Measurements from ENCODE around the gene AOPEP.
A peak's percentile ranks its signal among the peaks of the same experiment; 100 is the strongest.
"Not testable (repeated sequence)": the region's sequence is repeated elsewhere in the genome, so short reads cannot be mapped to it uniquely, and the experiment has no call there.

Gene AOPEP

DNA sequence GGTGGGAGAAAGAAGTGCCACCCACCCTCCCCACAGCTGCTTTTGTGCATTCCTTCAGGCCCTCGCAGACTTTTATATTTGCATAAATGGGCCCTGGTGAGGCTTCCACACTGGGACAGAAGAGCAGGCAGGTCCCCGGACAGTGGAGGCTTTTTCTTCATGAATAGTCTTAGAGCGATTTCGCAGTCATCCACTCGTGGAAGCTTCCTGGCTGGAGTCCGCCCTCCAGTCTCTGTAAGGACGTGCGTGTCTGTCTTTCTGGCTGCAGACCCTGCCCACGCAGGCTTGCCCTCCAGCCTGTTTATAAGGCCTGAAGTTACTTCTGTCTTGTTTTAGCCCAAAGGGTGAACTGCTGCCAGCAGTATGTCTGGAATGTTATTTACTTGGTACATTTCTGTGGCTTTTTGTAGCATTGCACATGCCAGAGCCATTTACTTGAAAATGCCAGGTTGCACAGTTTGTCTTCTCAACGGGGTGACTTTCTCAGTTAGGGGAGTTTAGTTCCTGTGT, 195.7 kb downstream of the AOPEP start:
- no peak for DNase-seq

- DNase-seq = no peak
Observed at GRCh38 chr9:94922691-94923107, 196.2 kb downstream of the AOPEP start.

DNA sequence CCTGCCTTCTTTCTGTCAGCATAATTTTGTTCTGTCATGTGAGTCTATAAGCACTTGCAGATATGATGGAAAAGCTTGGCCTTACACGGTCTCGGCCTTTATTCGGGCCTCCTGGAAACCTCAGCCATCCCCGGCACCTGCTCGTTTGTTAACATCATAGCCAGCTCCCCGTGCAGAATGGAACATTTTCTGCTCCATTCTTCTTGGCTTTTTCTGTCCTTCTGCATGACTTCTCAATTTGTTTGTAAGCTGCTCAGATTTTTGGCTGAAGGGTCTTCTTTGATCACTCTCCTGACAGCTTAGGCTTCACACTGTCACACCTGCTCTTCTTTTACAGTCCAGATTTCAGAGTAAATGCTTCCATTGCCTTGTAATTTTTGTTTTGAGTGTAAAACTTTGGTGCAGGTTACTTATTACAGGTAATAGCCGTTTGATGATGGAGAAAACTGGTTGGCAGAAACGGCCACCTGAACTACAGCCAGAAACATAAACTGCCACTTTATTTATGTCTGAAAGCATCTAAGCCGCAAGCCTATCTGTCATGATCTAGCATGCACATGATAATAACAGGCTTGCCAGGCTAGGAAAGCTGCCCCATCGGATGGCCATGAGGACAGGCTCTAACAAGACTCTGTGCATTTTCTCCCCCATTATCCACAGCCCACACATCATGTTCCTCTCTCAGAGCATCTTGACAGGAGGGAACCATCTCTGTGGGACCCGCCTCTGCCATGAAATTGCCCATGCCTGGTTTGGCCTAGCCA, 197.0 kb downstream of the AOPEP start:
- no peak for DNase-seq

DNA sequence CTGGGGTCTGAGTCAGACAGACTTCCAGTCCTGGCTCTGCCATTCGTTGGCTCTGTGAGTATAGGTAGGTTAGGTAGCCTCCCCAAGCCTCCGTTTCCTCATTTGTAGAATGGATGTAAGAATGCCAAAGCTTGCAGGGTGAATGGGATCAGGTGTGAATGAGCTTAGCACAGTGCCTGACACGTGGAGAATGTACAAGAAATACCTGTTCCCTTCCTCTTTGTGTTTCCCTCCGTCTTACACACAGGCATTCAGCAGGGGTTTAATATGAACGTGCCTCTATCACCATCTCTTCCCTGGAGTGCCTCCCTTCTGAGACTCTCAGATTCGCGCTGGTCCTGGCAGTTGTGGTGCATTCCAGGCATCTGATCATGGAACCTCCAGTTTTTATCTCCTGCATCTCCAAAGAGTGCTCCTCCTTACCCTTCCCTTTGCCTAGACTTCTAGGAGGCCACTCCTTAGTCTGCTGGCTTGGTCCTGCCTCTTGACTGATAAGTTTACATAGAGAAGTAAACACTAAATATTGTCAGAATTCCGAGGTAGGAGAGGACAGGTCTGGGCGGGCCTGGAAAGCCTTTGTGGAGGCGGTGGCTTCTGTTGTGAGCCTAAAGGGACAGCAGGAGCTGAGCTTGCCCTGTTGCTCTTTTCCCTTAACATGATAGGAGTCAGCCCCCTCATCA, 199.4 kb downstream of the AOPEP start:
- DNase-seq = no peak

GRCh38 chr9:94926431-94926800, 199.9 kb downstream of the AOPEP start:
- DNase-seq = no peak

- DNase-seq = no peak
Observed at GRCh38 chr9:94927048-94927761, 200.7 kb downstream of the AOPEP start.

DNA sequence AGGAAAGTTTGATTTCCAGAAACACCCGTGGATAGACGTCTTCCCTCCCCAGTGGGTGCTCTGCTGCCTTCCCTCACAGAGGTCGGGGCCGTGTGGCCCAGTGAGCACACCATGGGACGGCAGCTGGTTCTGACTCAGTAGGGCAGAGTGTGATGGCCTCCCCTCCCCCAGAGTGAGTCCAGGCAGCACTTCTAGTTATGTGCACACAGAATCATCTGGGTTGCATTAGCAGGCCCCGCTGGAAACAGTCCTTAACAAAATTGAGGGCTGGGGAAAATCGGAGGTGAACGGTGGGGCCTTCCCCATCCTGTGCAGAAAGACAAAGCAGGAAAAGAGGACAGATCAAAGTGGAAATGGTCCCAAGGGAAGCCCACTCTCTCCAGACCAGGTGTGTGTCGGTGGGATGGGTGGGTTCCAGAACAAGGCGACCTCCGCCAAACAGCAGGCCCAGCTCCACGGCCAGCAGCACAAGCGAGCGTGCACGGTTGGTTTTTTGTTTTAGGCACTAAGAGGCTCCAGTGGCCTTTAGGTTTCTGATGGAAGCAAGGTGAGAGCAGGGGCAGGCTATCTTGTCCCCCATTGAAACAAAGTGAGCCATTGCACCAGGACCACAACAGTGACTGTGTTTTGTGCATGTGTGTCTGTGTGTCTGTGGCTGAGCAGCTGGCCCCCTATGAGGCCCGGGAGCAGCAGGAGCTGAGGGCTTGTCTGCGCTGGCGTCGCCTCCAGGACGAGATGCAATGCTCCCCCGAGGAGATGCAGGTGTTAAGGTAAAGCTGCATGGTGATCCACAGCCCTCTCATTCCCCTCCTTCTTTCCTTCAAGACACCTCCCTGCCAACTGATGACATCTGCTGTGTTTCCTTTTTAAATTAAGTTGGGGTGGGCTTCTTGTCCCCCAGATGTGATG, 201.5 kb downstream of the AOPEP start:
- DNase-seq = no peak

DNA sequence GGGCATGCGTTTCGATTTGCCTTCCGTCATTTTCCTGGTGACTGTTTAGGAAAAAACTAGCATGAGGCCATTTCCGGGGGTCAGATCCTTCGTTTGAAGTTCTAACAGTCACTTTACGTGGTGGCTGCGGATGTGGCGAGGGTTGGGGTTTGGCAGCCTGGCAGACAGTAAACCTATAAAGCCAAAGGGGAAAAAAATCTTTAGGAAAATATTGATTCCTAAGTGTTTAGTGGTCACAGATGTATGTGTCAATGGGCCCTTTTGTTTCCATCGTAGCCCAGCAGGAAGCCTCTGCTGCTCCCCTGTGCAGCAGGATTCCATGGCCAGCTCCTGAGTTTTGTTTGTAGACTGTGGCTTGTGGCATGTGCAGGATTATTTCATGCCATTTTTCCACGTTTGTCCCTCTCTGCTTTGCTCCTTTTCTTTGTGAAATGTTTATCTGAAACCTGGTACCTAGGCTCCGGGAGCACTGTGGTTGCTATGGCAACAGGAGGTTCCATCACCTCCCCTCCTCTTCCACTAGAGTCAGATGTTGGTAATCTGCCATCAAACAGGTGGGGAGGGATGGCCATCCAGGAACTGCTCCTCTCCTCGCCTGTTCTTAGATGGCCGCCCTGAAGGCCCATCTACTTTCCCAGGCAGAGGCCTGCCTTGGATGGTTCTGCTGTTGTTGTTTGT, 202.3 kb downstream of the AOPEP start:
- no peak for DNase-seq

DNA sequence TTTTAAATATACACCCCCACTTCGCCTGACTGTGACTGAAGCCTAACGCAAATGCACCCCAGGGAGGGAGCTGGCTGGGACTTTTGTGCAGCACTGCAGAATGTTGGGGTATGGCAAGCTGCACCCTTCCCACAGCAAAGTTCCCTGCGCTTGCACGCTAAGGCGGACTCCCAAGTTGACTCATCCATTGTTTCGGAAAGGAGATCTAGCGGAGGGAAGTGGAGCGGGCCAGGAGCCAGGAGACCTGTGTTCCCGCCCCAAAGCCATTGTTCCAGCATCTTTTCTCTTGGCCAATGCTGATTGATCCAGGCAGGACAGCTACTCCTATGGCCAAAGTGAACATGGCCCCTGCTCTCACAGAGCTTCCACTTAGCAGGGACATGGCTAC, 202.9 kb downstream of the AOPEP start:
- DNase-seq = no peak

- no peak for DNase-seq
Observed at GRCh38 chr9:94931036-94931633, 204.6 kb downstream of the AOPEP start.

DNA sequence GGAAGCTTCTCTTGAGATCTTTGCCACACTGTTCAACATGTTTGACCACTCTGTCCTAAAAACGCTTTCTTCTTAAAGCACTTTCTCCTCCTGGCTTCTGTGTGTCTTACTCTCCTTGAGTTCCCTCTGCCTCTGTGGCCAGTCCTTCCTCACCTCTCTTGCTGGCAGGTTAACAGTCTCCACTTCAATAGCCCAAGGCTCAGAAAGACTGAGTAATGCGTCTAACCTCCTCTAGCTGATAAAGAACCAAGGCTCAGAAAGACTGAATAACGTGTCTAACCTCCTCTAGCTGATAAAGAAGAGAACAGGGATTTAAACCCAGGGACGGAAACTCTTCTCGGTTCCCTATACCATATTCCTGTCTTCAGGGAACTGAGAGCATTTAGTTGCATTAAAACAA, 205.2 kb downstream of the AOPEP start:
- no peak for DNase-seq

- no peak for DNase-seq
Observed at GRCh38 chr9:94932652-94933510, 206.4 kb downstream of the AOPEP start.

DNA sequence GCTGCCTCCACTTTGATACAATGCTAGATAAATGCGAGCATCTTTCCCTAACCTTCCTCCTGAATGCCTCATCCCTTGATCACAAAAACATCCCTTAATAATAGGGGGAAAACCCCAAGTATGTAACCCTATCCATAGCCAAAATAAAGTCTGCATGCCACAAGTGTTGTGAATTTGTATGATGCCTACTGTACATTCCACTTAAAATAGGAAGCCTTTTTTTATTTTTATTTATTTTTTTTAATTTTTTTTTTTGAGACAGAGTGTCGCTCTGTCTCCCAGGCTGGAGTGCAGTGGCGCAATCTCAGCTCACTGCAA, 207.0 kb downstream of the AOPEP start:
- no peak for DNase-seq

DNA sequence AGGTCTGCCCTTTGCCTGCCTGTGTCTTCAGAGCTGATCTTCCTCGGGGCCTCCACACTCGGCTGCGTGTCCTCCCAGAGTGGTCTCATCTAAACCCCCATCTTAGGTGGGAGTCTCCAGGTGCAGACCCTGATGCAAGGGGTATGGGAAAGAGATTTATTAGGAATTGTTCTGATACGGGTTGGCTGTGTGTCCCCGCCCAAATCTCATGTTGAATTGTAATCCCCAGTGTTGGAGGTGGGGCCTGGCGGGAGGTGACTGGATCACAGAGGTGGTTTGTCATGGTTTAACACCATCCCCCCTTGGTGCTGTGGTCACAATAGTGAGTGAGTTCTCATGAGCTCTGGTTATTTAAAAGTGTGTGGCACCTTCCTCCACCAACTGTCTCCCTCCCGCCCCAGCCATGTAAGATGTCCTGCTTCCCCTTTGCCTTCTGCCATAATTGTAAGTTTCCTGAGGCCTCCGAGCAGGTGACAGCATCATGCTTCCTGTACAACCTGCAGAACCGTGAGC, 208.4 kb downstream of the AOPEP start:
- no peak for DNase-seq

DNA sequence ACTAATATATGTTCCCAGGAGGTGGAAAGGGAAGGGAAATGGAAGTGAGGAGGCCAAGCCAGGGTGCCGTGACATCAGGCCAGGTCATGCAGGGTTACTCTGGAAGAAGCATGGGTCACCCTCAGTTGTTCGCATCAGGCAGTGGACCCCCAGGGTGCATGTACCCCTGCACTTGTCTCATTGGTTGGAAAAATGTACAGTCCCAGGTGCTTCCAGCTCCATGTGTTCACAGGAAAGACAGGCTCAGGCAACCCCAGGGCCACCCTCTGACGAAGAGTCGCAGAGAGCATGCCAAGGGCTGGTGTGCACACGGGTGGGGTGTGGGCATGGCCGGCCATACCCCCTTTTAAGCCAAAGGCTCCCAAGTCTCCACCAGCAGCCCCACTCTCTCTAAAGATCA, 208.9 kb downstream of the AOPEP start:
- DNase-seq = no peak

DNA sequence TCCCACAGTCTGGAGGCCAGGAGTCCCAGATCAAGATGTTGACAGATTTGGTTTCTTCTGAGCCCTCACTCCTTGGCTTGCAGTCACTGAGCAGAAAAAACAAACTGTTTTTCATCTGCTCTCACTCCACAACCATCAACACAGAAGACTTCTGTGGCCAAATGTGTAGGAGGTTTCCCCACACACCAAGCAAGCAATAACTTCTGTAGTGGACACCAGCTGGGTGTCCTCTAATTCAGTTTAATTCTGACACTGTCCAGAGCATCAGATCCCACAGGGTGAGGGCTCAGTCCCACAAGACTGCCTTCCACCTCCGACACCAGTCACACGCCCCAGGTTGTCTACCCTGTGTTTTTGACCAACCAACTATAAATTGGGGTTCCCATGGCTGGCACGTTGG, 209.9 kb downstream of the AOPEP start:
- DNase-seq = no peak

DNA sequence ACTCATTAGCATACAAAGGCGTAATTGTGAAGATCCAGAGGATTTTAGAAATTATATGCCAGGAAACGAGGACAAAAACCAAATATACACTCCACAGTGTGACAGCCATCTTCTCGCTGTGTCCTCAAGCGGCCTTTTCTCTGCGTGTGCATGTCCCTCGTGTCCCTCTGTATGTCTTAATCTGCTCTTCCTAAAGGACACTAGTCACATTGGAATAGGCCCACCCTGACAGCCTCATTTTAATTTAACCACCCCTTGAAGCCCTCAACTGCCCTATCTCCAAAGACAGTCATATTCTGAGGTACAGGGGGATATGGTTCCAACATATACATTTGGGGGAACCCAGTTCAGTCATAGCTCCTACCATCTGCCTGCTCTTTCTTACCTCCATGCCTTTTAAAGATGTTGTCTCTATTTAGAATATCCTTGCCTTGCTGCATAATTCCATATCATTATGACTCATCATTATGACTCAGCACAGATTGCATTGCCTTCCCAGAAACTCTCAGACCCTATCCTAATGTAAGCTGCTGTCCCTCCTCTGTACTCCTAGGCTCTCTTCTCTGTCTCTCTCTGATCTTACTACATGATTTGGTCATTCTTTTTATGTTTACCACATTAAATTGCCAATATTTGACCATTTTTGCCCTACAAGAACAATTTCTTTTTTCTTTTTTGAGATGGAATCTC, 210.9 kb downstream of the AOPEP start:
- DNase-seq = peak; percentile 6

GRCh38 chr9:94938384-94938783, 211.9 kb downstream of the AOPEP start:
- DNase-seq = no peak

DNA sequence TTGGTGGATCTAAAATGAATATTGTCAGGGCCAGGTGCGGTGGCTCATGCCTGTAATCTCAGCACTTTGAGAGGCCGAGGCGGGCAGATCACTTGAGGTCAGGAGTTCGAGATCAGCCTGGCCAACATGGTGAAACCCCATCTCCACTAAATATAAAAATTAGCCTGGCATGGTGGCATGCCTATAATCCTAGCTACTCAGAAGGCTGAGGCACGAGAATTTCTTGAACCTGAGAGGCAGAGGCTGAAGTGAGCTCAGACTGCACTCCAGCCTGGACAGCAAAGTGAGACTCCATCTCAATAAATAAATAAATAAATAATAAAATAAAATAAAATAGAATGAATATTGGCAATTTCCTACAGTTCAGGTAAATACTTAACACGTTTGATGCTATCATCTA, 213.8 kb downstream of the AOPEP start:
- DNase-seq = not testable (repeated sequence)

Data from NCI-H2029 (cell line).